CD4-positive, alpha-beta T cell treated with Interleukin-6 at 100 ng/mL for 8 hours (primary cell): ENCODE results near the gene MITF.
"Not testable (repeated sequence)": the region's sequence is repeated elsewhere in the genome, so short reads cannot be mapped to it uniquely, and the experiment has no call there.

Experiments
- DNase-seq: peaks from one replicate; pipeline ENCODE4 v3.0.0-alpha.2; 2020; ENCODE audit warnings: mixed read lengths, low spot score

Gene MITF

DNA sequence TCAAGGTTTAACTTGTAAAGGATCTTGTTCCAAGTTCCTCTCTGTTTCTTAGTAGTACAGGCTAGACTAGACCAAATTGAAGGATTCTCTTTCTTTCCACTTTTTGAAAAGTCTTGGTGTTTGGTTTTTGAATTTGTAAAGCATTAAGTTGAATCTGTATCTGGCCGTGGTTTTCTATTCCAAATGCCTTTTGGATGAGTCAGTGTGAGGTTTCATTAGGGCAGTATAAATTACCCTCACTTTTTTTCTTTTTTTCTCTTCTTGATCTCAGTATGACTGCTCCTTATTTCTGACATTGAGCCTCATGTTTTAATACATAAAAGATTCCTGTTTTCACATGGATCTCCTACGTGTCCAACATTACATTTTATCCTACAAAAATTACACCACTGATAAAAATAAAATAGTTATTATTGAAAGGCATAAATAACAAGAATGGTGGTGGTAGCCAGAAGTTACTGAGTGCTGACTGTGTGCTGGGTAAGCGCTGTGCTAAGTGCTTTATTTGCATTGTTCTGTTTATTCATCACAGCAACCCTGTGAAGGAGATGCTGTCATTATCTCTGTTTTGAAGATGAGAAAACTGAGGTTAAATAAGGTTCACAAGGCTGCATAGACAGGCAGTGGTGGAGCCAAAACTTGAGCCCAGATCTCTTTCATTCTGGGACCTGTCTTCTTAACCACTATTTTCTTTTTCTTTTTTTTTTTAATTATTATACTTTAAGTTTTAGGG is 48.3 kb downstream of the MITF start:
- DNase-seq, result no peak

DNA sequence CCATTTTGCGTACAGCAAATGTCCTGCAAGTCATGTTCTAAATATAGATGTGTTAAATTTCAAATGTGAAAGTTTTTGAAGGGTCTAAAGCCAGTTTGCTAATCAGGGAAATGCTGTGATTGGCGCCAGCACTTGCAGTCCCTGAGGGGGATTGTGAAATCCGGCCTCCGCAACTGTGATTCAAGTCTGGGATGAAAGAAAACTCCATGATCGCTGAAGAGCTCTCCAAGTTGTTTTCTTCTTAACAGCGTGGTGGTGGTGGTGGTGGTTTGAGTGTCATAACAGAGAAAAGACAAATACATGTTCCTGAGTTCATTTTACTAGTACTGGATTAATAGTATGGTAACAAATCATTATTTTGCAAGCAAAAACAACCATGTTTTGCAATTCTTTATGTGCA is 51.8 kb downstream of the MITF start:
- DNase-seq, result no peak

DNA sequence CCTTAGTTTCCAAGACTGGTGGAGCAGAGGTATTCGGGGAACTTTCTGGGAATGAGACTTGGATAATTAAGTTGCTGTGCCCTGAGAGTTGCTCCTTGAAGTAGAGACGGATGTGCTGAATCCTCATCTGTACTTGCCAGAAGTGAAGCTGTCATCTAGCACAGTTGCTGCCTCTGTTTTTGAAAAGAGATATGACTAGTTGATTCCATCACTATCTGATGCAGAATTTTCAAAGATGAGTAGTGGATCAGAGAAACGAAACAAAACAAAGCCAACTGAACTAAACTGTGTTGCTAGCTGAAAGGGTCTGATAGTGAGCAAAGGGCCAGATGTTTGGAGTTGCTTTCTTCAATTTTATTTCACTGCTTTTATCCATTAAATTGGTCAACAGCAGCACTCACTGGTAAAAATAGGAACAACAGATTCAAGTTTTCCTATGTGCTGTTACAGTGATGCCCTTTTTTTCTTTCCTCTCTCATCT is 52.7 kb downstream of the MITF start:
- DNase-seq, result no peak

DNA sequence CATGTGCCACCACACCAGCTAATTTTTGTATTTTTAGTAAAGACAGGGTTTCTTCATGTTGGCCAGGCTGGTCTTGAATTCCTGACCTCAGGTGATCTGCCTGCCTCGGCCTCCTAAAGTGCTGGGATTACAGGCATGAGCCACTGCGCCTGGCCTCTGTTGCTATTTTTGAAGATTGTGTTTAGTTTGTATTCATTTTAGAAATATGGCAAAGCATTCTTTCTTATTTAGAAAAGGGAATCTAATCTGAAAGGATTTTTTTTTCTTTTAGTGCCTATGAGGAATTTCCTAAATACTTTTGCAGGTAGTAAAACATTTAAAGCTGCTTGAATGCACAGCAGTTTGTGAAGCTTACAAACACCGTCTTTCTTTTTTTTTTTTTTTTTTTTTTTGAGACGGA is 56.9 kb downstream of the MITF start:
- DNase-seq, result not testable (repeated sequence)

DNA sequence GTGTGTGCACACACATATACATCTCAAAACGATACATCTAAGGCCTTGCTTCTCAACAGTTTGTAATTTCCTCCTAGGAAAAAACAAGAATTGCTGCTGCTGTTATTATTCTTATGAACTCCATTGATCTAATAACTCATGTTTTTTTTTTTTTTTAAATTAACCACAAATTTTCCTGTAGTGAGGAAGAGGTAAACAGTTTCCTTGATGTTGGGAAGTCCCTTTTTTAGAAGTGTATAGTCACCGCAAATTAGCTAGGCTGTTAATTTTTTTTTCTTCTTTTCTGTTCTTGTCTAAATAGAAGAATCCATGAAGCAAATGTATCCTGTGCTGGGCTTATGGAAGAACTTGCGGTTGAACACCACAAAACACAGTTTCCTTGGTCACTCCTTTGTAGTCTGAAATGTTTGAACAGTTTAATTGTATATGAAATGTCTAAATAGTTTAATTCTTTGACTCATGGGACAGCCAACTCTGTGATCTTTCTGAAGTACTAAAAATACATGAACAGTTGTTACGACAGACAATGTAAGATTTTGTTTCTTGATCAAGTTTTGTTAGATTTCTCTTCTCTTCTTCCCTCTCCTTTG is 64.5 kb downstream of the MITF start:
- DNase-seq, result no peak

DNA sequence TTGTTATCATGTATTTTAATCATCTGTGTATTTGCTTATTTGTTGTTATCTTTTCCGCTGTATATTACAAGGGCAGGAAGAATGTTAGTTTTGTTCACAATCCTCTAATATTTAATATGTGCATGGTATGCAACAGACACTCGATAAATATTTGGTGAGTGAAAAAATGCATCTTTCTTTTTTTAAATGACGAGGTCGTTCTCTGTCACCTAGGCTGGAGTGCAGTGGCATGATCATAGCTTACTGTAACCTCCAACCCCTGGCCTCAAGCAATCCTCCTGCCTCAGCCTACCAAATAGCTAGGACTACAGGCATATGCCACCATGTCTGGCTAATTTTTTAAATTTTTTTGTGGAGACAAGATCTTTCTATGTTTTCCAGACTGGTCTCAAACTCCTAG is 66.2 kb downstream of the MITF start:
- DNase-seq, result no peak

- no peak for DNase-seq
These were observed 67.6 kb downstream of the MITF start for GRCh38 chr3:69806735-69807438.

DNA sequence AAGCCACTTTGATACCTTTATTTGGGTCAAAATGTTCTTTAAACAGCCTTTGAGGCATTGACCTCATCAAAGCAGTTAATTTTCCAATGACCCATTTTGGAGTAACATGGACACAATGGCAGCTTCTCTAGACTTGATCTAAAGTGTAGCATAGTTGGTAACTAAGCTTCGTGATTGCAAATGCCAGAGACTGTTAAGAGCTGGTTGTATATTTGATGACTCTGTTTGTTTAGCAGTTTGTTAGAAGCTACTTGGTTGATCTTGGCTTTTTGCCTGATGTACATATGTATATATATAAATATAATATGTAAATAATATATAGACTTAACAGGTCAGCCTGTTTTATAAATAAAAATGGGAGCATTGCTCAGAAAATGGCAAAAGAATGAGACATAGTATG is 68.4 kb downstream of the MITF start:
- DNase-seq, result no peak

DNA sequence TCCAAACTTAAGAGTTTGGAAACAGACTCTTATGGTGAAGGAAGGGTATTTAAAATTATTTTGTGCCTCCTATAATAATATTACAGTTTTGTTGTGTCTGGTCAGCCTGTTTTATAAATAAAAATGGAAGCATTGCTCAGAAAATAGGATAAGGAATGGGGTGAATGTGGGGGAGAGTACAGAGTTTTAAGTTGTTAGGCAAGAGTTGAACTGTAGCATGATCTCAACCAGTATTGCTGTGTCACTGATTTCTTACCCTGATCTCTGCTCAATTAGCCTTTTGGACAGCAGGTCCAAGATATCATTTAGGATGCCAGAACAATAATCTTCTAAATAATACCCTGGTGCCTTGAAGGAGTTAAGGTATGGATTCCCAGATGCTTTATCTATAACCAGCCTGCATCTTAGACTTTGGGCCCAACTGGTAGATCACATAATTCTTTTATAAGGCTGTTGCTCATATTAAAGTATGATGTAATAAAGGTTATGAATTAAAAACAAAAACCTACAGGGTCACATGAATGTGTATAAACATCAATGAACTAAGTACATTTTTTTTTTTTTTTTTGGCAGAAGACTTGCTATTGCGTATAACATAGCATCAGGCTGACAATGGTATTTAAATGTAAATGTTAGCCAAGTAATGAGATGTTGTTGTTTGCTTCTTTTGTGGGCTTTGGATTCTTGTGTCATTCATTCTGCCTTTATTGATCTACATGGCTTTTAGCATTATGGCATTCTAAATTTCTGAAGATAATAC is 70.0 kb downstream of the MITF start:
- no peak for DNase-seq

GRCh38 chr3:69811452-69812401 is 72.5 kb downstream of the MITF start:
- DNase-seq, result no peak

DNA sequence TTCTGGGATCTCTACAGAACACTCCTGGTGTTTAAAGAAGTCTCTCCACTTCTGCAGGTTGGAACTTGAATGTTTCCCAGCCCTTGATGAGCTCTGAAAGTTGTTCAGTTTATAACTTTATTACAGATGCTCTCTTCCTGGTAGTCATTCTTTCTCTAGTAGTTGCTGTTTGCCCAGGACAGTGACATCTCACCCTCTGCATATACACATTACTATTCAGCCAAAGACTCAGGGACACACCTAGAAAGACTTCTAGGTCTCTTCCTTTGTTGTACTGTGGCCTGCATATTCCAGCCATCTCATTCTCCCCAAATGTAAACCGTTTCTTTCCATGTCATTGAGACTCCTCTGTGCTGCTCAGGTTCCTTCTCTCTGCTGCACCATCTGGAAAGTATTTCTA is 76.7 kb downstream of the MITF start:
- no peak for DNase-seq

DNA sequence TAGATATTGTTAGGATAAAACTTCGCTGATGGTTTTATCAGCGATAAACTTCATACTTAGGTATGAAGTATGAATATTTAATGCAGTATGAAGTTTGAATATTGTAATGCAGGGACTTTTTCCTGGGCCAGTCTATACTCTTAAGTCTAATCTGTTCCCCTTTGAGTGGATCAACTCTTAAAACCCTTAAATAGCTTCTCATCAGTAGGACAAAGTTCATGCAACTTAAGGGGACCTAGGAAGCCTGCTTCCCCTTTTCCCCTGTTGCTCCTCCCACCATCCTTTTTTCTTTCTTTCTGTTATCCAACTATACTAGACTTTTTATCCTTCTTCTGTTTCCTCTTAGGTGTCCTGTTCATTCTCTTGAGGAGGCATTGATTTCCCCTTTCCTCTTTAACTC is 78.7 kb downstream of the MITF start:
- DNase-seq, result no peak

DNA sequence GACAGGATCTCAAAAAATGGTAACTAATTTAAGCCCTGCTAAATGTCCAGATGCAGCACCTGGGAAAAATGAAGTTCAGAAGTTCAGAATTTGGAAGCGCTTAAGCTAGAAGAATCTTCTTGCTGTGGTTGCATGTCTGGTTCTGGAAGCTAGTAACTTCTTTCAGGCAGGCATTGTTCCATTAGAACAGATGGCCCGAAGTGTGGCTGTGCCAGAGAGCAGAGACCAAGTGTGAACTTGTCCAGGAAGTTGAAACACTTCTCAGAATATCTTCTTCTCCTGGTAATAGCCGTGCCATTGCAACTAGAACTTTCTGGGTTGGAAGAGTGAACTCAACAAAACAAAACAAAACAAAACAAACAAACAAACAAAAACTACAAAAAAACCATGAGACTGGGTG is 80.0 kb downstream of the MITF start:
- DNase-seq, result no peak

DNA sequence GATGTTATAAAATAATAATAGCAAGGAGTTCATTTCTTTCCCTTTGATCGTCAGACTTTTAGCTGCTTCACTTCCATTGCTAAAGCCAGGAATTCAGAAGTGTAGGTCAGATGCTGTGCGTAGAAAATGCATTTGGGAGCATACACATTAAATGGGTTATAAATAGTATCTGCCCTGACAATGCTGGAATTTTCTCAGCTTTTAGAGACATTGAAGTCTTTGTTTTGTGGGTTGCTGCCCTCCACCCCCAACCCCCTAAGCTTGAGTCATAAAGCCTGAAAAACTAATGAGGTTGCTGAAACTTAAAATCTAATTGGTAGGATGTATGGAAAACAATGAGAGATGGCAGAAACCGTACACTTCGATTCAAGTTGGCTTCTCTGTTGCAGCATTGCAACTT is 81.9 kb downstream of the MITF start:
- no peak for DNase-seq

- no peak for DNase-seq
These were observed 84.5 kb downstream of the MITF start for GRCh38 chr3:69823743-69824142.

- DNase-seq, result no peak
These were observed 86.2 kb downstream of the MITF start for GRCh38 chr3:69825446-69825845.

DNA sequence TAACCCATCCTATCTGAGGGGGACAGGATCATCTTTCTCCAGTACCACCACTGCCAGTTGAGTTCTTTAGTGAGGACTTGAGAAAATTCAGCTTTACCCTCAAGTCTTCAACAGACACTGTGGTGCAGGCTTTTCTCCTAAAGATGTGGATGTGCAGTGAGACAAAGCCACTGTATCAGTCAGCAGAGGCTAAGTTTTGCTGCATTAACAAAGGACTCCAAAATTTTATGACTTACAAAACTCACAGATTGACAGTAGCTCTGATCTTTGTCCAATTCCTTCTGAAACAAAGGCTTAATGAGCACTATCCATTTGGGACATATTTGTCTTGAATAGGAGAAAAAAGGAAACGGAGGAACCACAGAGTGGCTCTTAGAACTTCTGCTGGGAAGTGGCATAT is 87.9 kb downstream of the MITF start:
- DNase-seq, result no peak

GRCh38 chr3:69828817-69829216 is 89.6 kb downstream of the MITF start:
- no peak for DNase-seq

DNA sequence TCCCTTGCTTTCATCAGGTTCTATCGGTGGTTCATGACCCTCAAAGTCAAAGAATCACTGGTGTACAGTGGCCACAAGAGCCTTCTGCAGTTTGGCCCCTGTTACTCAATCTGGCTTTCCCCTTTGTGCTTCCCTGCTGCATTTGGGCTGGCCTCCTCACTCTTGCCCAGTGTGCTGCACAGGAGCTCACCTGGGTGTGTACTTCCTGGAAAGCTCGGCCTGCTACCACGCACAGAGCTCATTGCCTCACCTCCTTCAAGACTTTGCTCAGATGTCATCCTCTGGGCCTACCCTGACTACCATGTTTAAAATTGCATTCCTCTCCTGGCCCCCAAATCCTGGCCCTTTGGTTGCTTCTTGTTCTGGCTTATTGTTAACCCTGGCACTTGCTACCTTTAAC is 90.9 kb downstream of the MITF start:
- DNase-seq, result no peak

DNA sequence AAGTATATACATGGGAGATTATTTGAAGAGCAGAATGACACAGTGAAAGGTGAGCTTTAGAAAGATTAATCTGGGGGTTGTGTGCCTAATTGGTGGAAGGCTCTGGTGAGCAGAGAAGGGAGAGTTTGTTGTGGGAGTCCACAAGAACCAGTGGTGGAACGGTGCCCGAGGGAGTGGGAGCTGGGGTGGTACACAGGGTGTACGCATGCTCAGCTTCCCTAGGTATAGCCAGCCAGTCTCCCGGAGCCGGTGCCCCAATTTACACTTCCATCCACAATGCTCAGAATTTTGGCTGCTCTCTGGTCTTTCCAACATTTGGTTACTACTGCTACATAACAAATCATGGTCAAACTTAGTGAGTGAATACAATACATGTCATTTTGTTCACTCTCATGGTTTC is 92.5 kb downstream of the MITF start:
- DNase-seq, result no peak

DNA sequence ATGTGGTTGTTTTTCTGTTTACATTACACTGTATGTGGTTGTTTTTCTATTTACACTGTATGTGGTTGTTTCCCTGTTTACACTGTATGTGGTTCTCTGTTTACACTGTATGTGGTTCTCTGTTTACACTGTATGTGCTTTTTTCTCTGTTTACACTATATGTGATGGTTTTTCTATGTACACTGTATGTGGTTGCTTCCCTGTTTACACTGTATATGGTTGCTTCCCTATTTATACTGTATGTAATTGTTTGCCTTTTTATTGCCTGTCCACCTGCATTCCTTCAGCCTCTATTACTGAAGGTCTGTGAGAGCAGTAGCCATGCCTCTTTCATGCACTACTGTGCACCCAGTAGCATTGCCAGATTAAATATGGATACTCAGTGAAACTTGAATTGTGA is 94.3 kb downstream of the MITF start:
- DNase-seq, result no peak

DNA sequence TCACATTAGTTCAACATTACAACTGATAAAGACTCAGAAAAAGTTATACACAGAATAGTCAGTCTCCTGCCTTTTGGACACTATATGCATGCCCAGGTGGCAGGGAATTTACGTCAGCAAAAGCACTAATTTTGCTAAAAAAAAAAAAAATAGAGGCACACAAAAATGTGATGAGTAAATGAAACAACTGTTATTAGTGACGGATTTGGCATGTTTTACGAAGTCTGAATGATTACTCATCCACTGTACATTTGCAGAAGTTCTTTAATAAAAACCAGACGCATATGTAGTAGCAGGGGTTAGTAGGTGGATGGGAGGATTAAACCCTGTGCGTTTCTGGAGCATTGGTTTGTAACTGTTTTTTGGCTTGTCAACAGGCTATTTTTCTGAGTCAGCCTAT is 99.0 kb downstream of the MITF start:
- no peak for DNase-seq
